Liver (tissue), 3 donors: ENCODE measurements around the gene GPATCH8.

Source experiments
- JUND ChIP-seq, 2 donors: IDR thresholded peaks; 2 replicates each; pipeline ENCODE4 v1.6.1; 2016; ENCODE audit warnings: antibody characterized with exemption in 2 of 2
- YY1 ChIP-seq: IDR thresholded peaks from 2 replicates; pipeline ENCODE4 v1.6.1; 2016; ENCODE audit warnings: antibody characterized with exemption, mild to moderate bottlenecking
- ZBTB33 ChIP-seq: IDR thresholded peaks from 2 replicates; pipeline ENCODE4 v1.6.1; 2016; ENCODE audit warnings: antibody characterized with exemption
- TF ChIP-seq, protein P1 (sequence below): fragments of 150-350 bp; IDR thresholded peaks from 2 replicates; pipeline ENCODE4 v1.5.1; 2017; ENCODE audit warnings: improper control_type of control experiment, low read depth, low read length; ENCODE audit not compliant: missing input control
- TF ChIP-seq, protein P2 (sequence below): IDR thresholded peaks from 2 replicates; pipeline ENCODE4 v1.6.1; 2016; ENCODE audit warnings: antibody characterized with exemption
- donor health status: healthy.
- donor health status: healthy.

- TF ChIP-seq, protein P1, sequence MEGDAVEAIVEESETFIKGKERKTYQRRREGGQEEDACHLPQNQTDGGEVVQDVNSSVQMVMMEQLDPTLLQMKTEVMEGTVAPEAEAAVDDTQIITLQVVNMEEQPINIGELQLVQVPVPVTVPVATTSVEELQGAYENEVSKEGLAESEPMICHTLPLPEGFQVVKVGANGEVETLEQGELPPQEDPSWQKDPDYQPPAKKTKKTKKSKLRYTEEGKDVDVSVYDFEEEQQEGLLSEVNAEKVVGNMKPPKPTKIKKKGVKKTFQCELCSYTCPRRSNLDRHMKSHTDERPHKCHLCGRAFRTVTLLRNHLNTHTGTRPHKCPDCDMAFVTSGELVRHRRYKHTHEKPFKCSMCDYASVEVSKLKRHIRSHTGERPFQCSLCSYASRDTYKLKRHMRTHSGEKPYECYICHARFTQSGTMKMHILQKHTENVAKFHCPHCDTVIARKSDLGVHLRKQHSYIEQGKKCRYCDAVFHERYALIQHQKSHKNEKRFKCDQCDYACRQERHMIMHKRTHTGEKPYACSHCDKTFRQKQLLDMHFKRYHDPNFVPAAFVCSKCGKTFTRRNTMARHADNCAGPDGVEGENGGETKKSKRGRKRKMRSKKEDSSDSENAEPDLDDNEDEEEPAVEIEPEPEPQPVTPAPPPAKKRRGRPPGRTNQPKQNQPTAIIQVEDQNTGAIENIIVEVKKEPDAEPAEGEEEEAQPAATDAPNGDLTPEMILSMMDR: no peak
- no peak for TF ChIP-seq YY1
- TF ChIP-seq, protein P2, sequence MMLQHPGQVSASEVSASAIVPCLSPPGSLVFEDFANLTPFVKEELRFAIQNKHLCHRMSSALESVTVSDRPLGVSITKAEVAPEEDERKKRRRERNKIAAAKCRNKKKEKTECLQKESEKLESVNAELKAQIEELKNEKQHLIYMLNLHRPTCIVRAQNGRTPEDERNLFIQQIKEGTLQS: no peak
- no peak for TF ChIP-seq ZBTB33
- no peak for TF ChIP-seq JUND (IDR thresholded peaks at IDR 0.05)
Observed at GRCh38 chr17:44502598-44503146, 534 bp downstream of the GPATCH8 start.
